Large intestine (tissue), 3 donors: ENCODE measurements around the gene NCOA5. TPM values are rescaled to one million over a fixed set of nuclear protein-coding genes. Genes with fewer than 3 reads are reported as not detected.

Experiments
- DNase-seq, 2 donors: peaks; one replicate each; pipeline versions ENCODE4 v3.0.0 to v3.0.0-alpha.2; 2013
- H3K27ac ChIP-seq: one replicate; pipeline ENCODE4 v1.5.1; 2013; ENCODE audit warnings: low read length
- H3K27me3 ChIP-seq: 2 replicates; pipeline ENCODE4 v1.6.1; 2013; ENCODE audit warnings: low read length; ENCODE audit not compliant: control insufficient read depth, insufficient read depth
- H3K36me3 ChIP-seq: 2 replicates; pipeline ENCODE4 v1.6.1; 2013; ENCODE audit warnings: low read length; ENCODE audit not compliant: control insufficient read depth, insufficient read depth
- H3K4me1 ChIP-seq: one replicate; pipeline ENCODE4 v1.6.1; 2013; ENCODE audit warnings: low read length; ENCODE audit not compliant: control insufficient read depth, insufficient read depth
- H3K4me3 ChIP-seq: one replicate; pipeline ENCODE4 v1.5.1; 2013; ENCODE audit warnings: low read length
- H3K9me3 ChIP-seq: one replicate; pipeline ENCODE4 v1.6.1; 2013; ENCODE audit warnings: mild to moderate bottlenecking, low read depth, low read length, moderate library complexity; ENCODE audit not compliant: control insufficient read depth
- WGBS: methylation state at CpG from one replicate; pipeline ENCODE4 v1.1.5; 2013; ENCODE audit warnings: low lambda C conversion rate; ENCODE audit not compliant: insufficient coverage; 5-methylcytosine and 5-hydroxymethylcytosine counted together
- polyA plus RNA-seq: library from polyadenylated mRNA; unstranded; fragments of 120-200 nt; gene quantifications from one replicate; pipeline ENCODE4 v1.2.1, GENCODE V29; 2013

Gene NCOA5
- polyA plus RNA-seq, 1 donor: 38.9 TPM

GRCh38 chr20:46040902-46041535 lies 48.7 kb downstream of the NCOA5 start:
- Histone ChIP-seq H3K27me3 (peaks cover 5% of the 10 kb centered on the region), H3K4me1 (no peaks in the 10 kb centered on the region), H3K9me3 (no peaks in the 10 kb centered on the region), H3K36me3 (no peaks in the 10 kb centered on the region), H3K27ac (no peak overlapping the region), H3K4me3 (no peak overlapping the region)
- peak in 1 of 2 donors; percentile 30 for DNase-seq
- no CpG with 5 or more reads among the region's 18 CpGs for WGBS

GRCh38 chr20:46037036-46037435 lies 52.7 kb downstream of the NCOA5 start:
- Histone ChIP-seq H3K27ac (no peak overlapping the region), H3K4me1 (no peaks in the 10 kb centered on the region), H3K9me3 (no peaks in the 10 kb centered on the region), H3K27me3 (peaks cover 28% of the 10 kb centered on the region), H3K4me3 (no peak overlapping the region), H3K36me3 (no peaks in the 10 kb centered on the region)
- DNase-seq: no peak
- no CpG with 5 or more reads among the region's 5 CpGs for WGBS

GRCh38 chr20:46036370-46036769 lies 53.4 kb downstream of the NCOA5 start:
- Histone ChIP-seq H3K4me1 (no peaks in the 10 kb centered on the region), H3K4me3 (no peak overlapping the region), H3K9me3 (no peaks in the 10 kb centered on the region), H3K27me3 (peaks cover 35% of the 10 kb centered on the region), H3K27ac (no peak overlapping the region), H3K36me3 (no peaks in the 10 kb centered on the region)
- no CpG with 5 or more reads among the region's 8 CpGs for WGBS
- no peak for DNase-seq

- WGBS: no CpG with 5 or more reads among the region's 6 CpGs
- H3K27ac ChIP-seq: no peak overlapping the region
- H3K36me3 ChIP-seq: no peaks in the 10 kb centered on the region
- H3K4me1 ChIP-seq: no peaks in the 10 kb centered on the region
- H3K27me3 ChIP-seq: peaks cover 41% of the 10 kb centered on the region
- DNase-seq: no peak
- no peak overlapping the region for H3K4me3 ChIP-seq
- H3K9me3 ChIP-seq: no peaks in the 10 kb centered on the region
Measured at GRCh38 chr20:46035713-46036112, 54.0 kb downstream of the NCOA5 start.

GRCh38 chr20:46035253-46035652 lies 54.5 kb downstream of the NCOA5 start:
- Histone ChIP-seq H3K9me3 (no peaks in the 10 kb centered on the region), H3K36me3 (no peaks in the 10 kb centered on the region), H3K27ac (no peak overlapping the region), H3K4me1 (no peaks in the 10 kb centered on the region), H3K27me3 (peaks cover 46% of the 10 kb centered on the region), H3K4me3 (no peak overlapping the region)
- DNase-seq: no peak
- 54% methylated on average over 2 of the region's 5 CpGs for WGBS

GRCh38 chr20:46034039-46034438 lies 55.7 kb downstream of the NCOA5 start:
- no peak for DNase-seq
- WGBS: no CpG with 5 or more reads among the region's 3 CpGs
- Histone ChIP-seq H3K9me3 (peaks cover 3% of the 10 kb centered on the region), H3K4me1 (no peaks in the 10 kb centered on the region), H3K4me3 (no peak overlapping the region), H3K27me3 (peaks cover 58% of the 10 kb centered on the region), H3K27ac (no peak overlapping the region), H3K36me3 (no peaks in the 10 kb centered on the region)

- DNase-seq: no peak
- H3K9me3 ChIP-seq: peaks cover 7% of the 10 kb centered on the region
Measured at GRCh38 chr20:46031701-46032254, 58.0 kb downstream of the NCOA5 start.

GRCh38 chr20:46031014-46031569 lies 58.7 kb downstream of the NCOA5 start:
- Histone ChIP-seq H3K4me3 (no peak overlapping the region), H3K4me1 (no peaks in the 10 kb centered on the region), H3K27me3 (peaks cover 81% of the 10 kb centered on the region), H3K9me3 (peaks cover 7% of the 10 kb centered on the region), H3K27ac (no peak overlapping the region), H3K36me3 (no peaks in the 10 kb centered on the region)
- WGBS: 0% methylated on average over 1 of the region's 11 CpGs
- DNase-seq: no peak

More at GRCh38 chr20:46031701-46032254, 58.0 kb downstream of the NCOA5 start:
- Histone ChIP-seq H3K27me3 (peaks cover 76% of the 10 kb centered on the region), H3K4me3 (no peak overlapping the region), H3K4me1 (no peaks in the 10 kb centered on the region), H3K27ac (no peak overlapping the region), H3K36me3 (no peaks in the 10 kb centered on the region)
- WGBS: no CpG with 5 or more reads among the region's 55 CpGs

- peaks cover 82% of the 10 kb centered on the region for H3K27me3 ChIP-seq
- no CpG with 5 or more reads among the region's 49 CpGs for WGBS
- no peaks in the 10 kb centered on the region for H3K4me1 ChIP-seq
- DNase-seq: no peak
- H3K36me3 ChIP-seq: no peaks in the 10 kb centered on the region
- H3K27ac ChIP-seq: no peak overlapping the region
- H3K9me3 ChIP-seq: peaks cover 7% of the 10 kb centered on the region
- no peak overlapping the region for H3K4me3 ChIP-seq
Measured at GRCh38 chr20:46030284-46031013, 59.3 kb downstream of the NCOA5 start.

GRCh38 chr20:46028772-46029371 lies 60.9 kb downstream of the NCOA5 start, which contains the start of gene SLC12A5:
TSS of gene SLC12A5 (plus strand) at chr20:46029215. CDS start at chr20:46029345, 130 bp downstream.
- no peaks in the 10 kb centered on the region for H3K4me1 ChIP-seq
- H3K27ac ChIP-seq: no peak within 1 kb of the TSS
- H3K36me3 ChIP-seq: no peaks in the 10 kb centered on the region
- peaks cover 7% of the 10 kb centered on the region for H3K9me3 ChIP-seq
- peaks cover 82% of the 10 kb centered on the region for H3K27me3 ChIP-seq
- H3K4me3 ChIP-seq: no peak within 1 kb of the TSS
- no CpG with 5 or more reads among the region's 56 CpGs for WGBS
- DNase-seq: no peak
